HepG2 (cell line): ENCODE results near the gene BLVRA. TPM values are rescaled to one million over a fixed set of nuclear protein-coding genes. Genes with fewer than 3 reads are reported as not detected.
"Not testable (repeated sequence)": the region's sequence is repeated elsewhere in the genome, so short reads cannot be mapped to it uniquely, and the experiment has no call there.

ENCODE experiments used
- ATAC-seq: fragments of 200-7000 bp; cut with Tn5 transposase; 3 replicates; pipeline ENCODE4 v1.9.1; 2020; ENCODE audit warnings: mild to moderate bottlenecking, moderate library complexity
- BruUV-seq: library from RNA; stranded (reverse); fragments of 400-500 nt; replicated peaks from 2 replicates; lab custom pipeline; 2021; lab: Mats Ljungman, UMichigan
- CTCF ChIA-PET: fragments of 300-600 bp; formaldehyde crosslinking; extraction: SDS; loops from one replicate; lab custom pipeline; 2021; ENCODE audit warnings: low total read pairs, inconsistent platforms, low intra/inter-chr PET ratio; lab: Yijun Ruan, JAX
- POLR2A ChIA-PET: fragments of 350-600 bp; sonication (Branson Sonifier 250); formaldehyde crosslinking; loops from one replicate; lab custom pipeline; 2020; ENCODE audit warnings: antibody characterized with exemption, inconsistent platforms; lab: Yijun Ruan, JAX
- DNase-seq: peaks from one replicate; pipeline ENCODE4 v3.0.0-alpha.2; 2015; ENCODE audit warnings: low spot score
- FAIRE-seq: peaks from 3 replicates; lab custom pipeline; 2011; peaks lifted over from hg19 to GRCh38; lab: Jason Lieb, UNC
- H2AFZ ChIP-seq: one replicate; pipeline ENCODE4 v1.6.1; 2011; ENCODE audit warnings: low read length, inconsistent platforms
- H3K27ac ChIP-seq: fragments of 300-600 bp; 3 replicates; pipeline ENCODE4 v1.8.0; 2011; ENCODE audit warnings: mixed run types, mild to moderate bottlenecking, mixed read lengths, low read length, inconsistent platforms; ENCODE audit not compliant: insufficient read depth; ENCODE audit errors: extremely low read length
- H3K27me3 ChIP-seq, 2 experiments: fragments of 200-600 bp in 1 of 2; 2 replicates in 1 of 2; 3 replicates in 1 of 2; pipeline versions ENCODE4 v1.6.0 to v1.8.0; 2011; ENCODE audit warnings: low read length in 2 of 2, mild to moderate bottlenecking in 2 of 2, moderate library complexity in 2 of 2, inconsistent platforms in 1 of 2; ENCODE audit not compliant: insufficient read depth in 2 of 2, control insufficient read depth in 1 of 2
- H3K36me3 ChIP-seq, 2 experiments: fragments of 200-600 bp in 1 of 2; replicated peaks in 1 of 2; 2 replicates in 1 of 2; 3 replicates in 1 of 2; pipeline versions ENCODE4 v1.5.1 to v1.8.0; 2011; ENCODE audit warnings: low read length in 2 of 2, inconsistent platforms in 1 of 2; ENCODE audit not compliant: insufficient read depth in 2 of 2, control insufficient read depth in 1 of 2
- H3K4me1 ChIP-seq: 2 replicates; pipeline ENCODE4 v1.5.1; 2012; ENCODE audit warnings: low read length, inconsistent platforms; ENCODE audit not compliant: insufficient read depth
- H3K4me2 ChIP-seq: 2 replicates; pipeline ENCODE4 v1.6.0; 2011; ENCODE audit warnings: low read depth, low read length, inconsistent platforms
- H3K4me3 ChIP-seq, 3 experiments: fragments of 200-600 bp in 1 of 3; sonication (generic), shearing (Covaris generic) in 1 of 3; replicated peaks in 1 of 3; 2 replicates each; pipeline ENCODE4 v1.5.1; 2011 to 2016; ENCODE audit warnings: low read length in 3 of 3, inconsistent platforms in 2 of 3, low read depth in 2 of 3, mild to moderate bottlenecking in 2 of 3, control low read depth in 1 of 3, mixed read lengths in 1 of 3; ENCODE audit not compliant: insufficient read depth in 1 of 3
- H3K79me2 ChIP-seq: one replicate; pipeline ENCODE4 v1.6.1; 2011; ENCODE audit warnings: low read length, inconsistent platforms; ENCODE audit not compliant: insufficient read depth
- H3K9ac ChIP-seq: 2 replicates; pipeline ENCODE4 v1.6.0; 2011; ENCODE audit warnings: mild to moderate bottlenecking, low read depth, low read length, inconsistent platforms; ENCODE audit not compliant: insufficient read depth
- H3K9me3 ChIP-seq: 2 replicates; pipeline ENCODE4 v1.5.1; 2012; ENCODE audit warnings: mild to moderate bottlenecking, low read length
- H4K20me1 ChIP-seq: 2 replicates; pipeline ENCODE4 v1.6.0; 2011; ENCODE audit warnings: inconsistent platforms, mild to moderate bottlenecking, low read length, moderate library complexity; ENCODE audit not compliant: insufficient read depth
- KAT2B ChIP-seq: fragments of 150-350 bp; IDR thresholded peaks from 2 replicates; pipeline ENCODE4 v1.6.1; 2014; ENCODE audit warnings: low read depth, low read length, borderline replicate concordance
- ZNF670 ChIP-seq: sonication (generic); formaldehyde crosslinking; IDR thresholded peaks from 2 replicates; pipeline ENCODE4 v1.8.0; 2022; ENCODE audit warnings: mild to moderate bottlenecking, missing genetic modification reagents, borderline replicate concordance
- ZNF850 ChIP-seq: sonication (generic); formaldehyde crosslinking; conservative IDR thresholded peaks from 2 replicates; pipeline ENCODE4 v1.9.0; 2021; ENCODE audit warnings: mild to moderate bottlenecking, missing genetic modification reagents
- WGBS: methylation state at CpG from one replicate; pipeline ENCODE4 v1.1.6; 2017; ENCODE audit warnings: low lambda C conversion rate; 5-methylcytosine and 5-hydroxymethylcytosine counted together
- in situ Hi-C: cut with HindIII; loops from 2 replicates; pipeline ENCODE4 v1.10.0; 2017; ENCODE audit warnings: low pct_unique_long_range_greater_than_20kb; ENCODE audit not compliant: extremely low pct_ligation_motif_present
- intact Hi-C: fragments of 100-400 bp; cut with micrococcal nuclease; formaldehyde crosslinking; loops from one replicate; pipeline ENCODE4 v1.10.0; 2022; ENCODE audit not compliant: unreplicated experiment
- polyA plus RNA-seq, 8 experiments: library from polyadenylated mRNA; depleted of rRNA in 3 of 8; stranded (reverse) in 7 of 8; unstranded in 1 of 8; fragments of >200 nt; fragmentation: Illumina TruSeq in 4 of 8; extraction: Trizol in 4 of 8; gene quantifications; 2 replicates each; pipeline versions ENCODE4 v1.2.1 to v1.2.3, GENCODE V29; 2011 to 2016; ENCODE audit warnings: low read depth in 4 of 8, missing spikeins in 1 of 8, mixed read lengths in 1 of 8; ENCODE audit not compliant: insufficient read depth in 1 of 8
- total RNA-seq, 5 experiments: library from RNA; depleted of rRNA; stranded (reverse); fragments of >200 nt; fragmentation: Illumina TruSeq; extraction: Trizol; gene quantifications; 2 replicates each; pipeline ENCODE4 v1.2.3, GENCODE V29; 2016; ENCODE audit warnings: low read depth in 1 of 5

Gene BLVRA
- total and polyA plus RNA-seq, 2 of the 13 experiments (the other 11 are each of a cell fraction or from before 2014, with no cell fraction given) = 39.2 to 64.2 TPM

- no peaks in the 10 kb centered on the region; a peak in 1 of 5 replicates for H3K27me3 ChIP-seq
- FAIRE-seq (no peak), ATAC-seq (peak; percentile 19; the same call in 2 of the 3 replicates), DNase-seq (no peak)
- H3K9me3 ChIP-seq = no peaks in the 10 kb centered on the region
- ChIA-PET CTCF (interaction anchor here (1.3 kb wide), 1 partner anchor 81 kb away, joined by 3 read pairs; no protein-coding TSS in a partner anchor), POLR2A (interaction anchor here (0.7 to 3.5 kb wide), 17 partner anchors 8 to 228 kb away, joined by 3 to 22 read pairs (median 5); partner anchors contain the start of genes BLVRA and STK17A)
- H3K36me3 ChIP-seq = no peaks in the 10 kb centered on the region; a peak in 1 of 5 replicates
- peaks cover 28% of the 10 kb centered on the region for H3K4me1 ChIP-seq
- TF ChIP-seq ZNF850 (CRISPR knock-in tag) (0 out of 2 replicates have a peak, but pooled peaks have one; percentile 80), KAT2B (no peak), ZNF670 (CRISPR knock-in tag) (0 out of 2 replicates have a peak, but pooled peaks have one; percentile 12)
- intact Hi-C loops (loop anchor here (1.0 to 2.0 kb wide), 6 partner anchors 29 to 109 kb away; partner anchors contain the start of gene BLVRA), in situ Hi-C loops (no loop called here)
- WGBS = 12% methylated on average over 4 of the region's 4 CpGs
- BruUV-seq = TSS peak; percentile 98
- peaks cover 5% of the 10 kb centered on the region; the same call in 1 of the 2 replicates for H4K20me1 ChIP-seq
- H3K27ac ChIP-seq = peak overlapping the region; percentile 89
- peaks cover 42% of the 10 kb centered on the region for H3K79me2 ChIP-seq
- peak overlapping the region; percentile 90 for H3K9ac ChIP-seq
- peak overlapping the region; percentile 89 for H3K4me2 ChIP-seq
- H2AFZ ChIP-seq = peak overlapping the region; percentile 81
- peak overlapping the region; percentile 89 to 98 (median 95) for H3K4me3 ChIP-seq
Observed at GRCh38 chr7:43729924-43730248, 28.6 kb upstream of the BLVRA start.

- H2AFZ ChIP-seq, in situ Hi-C loops, DNase-seq, H3K27ac ChIP-seq, CTCF ChIA-PET, BruUV-seq, H3K27me3 ChIP-seq, H3K9me3 ChIP-seq, H3K36me3 ChIP-seq, H3K9ac ChIP-seq, H3K4me3 ChIP-seq, H3K4me2 ChIP-seq, ATAC-seq, FAIRE-seq, H4K20me1 ChIP-seq: not testable (repeated sequence)
- peaks cover 26% of the 10 kb centered on the region for H3K79me2 ChIP-seq
- peaks cover 37% of the 10 kb centered on the region for H3K4me1 ChIP-seq
- POLR2A ChIA-PET = interaction anchor here (3.5 kb wide), 1 partner anchor 33 kb away, joined by 17 read pairs; no protein-coding TSS in a partner anchor
- 81% methylated on average over 3 of the region's 3 CpGs for WGBS
- intact Hi-C loops = loop anchor here (2.0 kb wide), 1 partner anchor 27 kb away; the partner anchor contains the start of gene BLVRA
Observed at GRCh38 chr7:43731494-43731893, 27.0 kb upstream of the BLVRA start.
